GM12864 (cell line): ENCODE measurements around the gene SCAF11.

Source experiments
- DNase-seq: peaks from one replicate; pipeline ENCODE4 v3.0.0-alpha.2; 2011; ENCODE audit warnings: low read depth
- H3K4me3 ChIP-seq: 2 replicates; pipeline ENCODE4 v1.5.1; 2011; ENCODE audit warnings: mild to moderate bottlenecking, low read depth, low read length, control low read depth
- CTCF ChIP-seq: IDR thresholded peaks from 2 replicates; pipeline ENCODE4 v1.5.1; 2011; ENCODE audit warnings: low read depth, mild to moderate bottlenecking, moderate library complexity, low read length, control low read depth, inconsistent platforms; ENCODE audit errors: missing control alignments

The SCAF11 gene

DNA sequence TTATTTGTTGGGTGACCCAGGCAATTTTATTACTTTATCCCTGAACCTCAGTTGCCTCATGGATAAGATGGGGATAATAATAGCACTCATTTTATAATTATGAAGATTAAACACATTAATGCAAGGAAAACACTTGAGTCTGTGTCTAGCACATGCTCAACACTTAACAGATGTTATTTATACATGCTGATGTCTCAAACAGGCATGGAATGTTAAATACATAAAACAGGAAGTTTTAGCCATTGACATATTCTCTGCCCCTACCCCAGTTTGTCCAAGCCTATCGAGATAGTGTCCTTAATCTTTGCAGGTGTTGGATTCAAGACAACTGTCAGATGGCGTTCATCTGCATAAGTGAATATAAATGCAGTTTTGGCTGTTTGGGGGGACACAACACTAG is 109.8 kb downstream of the SCAF11 start:
- DNase-seq, result no peak
- H3K4me3 ChIP-seq, result no peak overlapping the region
- no peak for TF ChIP-seq CTCF

DNA sequence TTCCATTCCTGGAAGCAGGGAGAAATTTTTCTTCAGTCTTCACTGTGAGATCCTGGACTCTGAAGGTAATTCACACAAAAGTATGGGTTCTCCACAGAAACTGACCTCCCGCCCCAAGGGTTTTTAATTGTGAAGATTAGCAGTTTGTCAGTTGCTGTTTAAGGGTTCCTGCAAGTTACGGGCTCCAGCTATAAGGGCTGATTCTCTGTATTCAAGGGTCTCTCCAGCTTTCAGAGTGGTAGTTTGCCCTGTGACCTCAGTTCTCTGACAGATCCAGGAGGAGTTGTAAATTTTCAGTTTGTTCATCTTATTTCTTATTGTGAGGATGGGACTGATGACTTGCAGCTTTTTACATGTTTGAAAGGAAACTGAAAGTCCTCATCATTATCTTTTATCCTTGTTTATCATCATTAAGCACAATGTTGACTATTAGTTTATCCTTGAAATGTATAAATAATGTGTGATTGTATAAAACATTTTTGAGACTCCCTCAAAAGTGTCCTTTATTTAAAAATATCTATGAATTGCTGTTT is 110.9 kb downstream of the SCAF11 start:
- no peak overlapping the region for H3K4me3 ChIP-seq
- no peak for TF ChIP-seq CTCF
- DNase-seq, result no peak

DNA sequence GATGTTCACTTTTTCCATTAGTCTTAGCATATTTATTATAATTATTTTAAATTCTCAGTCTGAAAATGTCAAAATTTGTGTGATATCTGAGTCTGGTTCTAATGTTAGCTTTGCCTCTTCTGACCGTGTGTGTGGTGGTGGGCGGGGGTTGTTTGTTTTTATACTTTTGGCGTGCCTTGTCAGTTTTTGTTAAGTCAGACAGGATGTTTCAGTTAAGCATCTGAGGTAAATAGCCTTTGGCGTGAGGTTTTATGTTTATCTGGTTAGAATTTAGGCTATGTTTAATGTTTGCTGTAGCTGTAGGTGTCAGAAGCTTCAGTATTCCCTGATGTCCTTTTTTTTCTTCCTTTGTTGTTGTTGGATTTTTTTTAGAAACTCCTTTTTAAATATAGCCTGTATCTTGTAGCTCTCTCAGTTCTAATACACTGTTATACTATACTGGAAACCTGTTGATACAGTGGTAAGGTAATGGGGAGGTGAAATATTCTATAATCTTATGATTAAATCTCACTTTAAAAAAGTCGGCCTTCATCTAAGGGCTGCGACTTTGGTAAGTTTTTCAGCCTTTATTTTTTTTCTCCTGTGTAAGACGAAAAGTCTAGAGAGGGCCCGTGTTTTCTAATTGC is 111.6 kb downstream of the SCAF11 start:
- no peak for DNase-seq
- no peak overlapping the region for H3K4me3 ChIP-seq

DNA sequence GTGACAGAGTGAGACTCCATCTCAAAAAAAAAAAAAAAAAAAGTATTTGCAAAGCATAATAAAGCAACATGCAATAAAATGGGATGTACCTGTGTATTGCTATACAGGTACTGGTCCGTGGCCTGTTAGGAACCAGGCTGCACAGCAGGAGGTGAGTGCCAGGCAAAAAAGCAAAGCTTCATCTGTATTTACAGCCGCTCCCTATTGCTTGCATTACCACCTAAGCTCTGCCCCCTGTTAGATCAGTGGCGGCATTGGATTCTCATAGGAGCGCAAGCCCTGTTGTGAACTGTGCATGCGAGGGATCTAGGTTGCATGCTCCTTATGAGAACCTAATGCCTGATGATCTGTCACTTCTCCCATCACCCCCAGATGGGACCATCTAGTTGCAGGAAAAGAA is 113.3 kb downstream of the SCAF11 start:
- TF ChIP-seq CTCF, result no peak
- no peak for DNase-seq
- H3K4me3 ChIP-seq, result no peak overlapping the region

More for the DNA sequence above, 111.6 kb downstream of the SCAF11 start:
- TF ChIP-seq CTCF, result no peak

DNA sequence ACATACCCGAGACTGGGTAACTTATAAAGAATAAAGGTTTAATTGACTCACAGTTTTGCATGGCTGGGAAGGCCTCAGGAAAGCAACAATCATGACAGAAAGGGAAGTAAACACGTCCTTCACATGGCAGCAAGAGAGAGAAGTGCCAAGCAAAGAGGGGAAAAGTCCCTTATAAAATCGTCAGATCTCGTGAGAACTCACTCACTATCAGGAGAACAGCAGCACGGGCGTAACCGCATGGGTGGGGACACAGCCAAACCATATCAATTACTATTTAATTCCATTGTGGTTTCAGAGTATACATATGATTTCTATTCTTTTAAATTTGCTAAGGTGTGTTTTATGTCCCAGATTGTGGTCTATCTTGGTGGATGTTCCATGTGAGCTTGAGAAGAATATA is 117.9 kb downstream of the SCAF11 start:
- no peak for DNase-seq
- H3K4me3 ChIP-seq, result no peak overlapping the region
- TF ChIP-seq CTCF, result no peak
